Esophagus squamous epithelium (tissue), 4 donors: ENCODE measurements around the gene PCDH9.

Experiments
- CTCF ChIP-seq, 6 experiments: fragments of 450-650 bp in 4 of 6; fragments of 200-600 bp in 2 of 6; sonication (generic) in 2 of 6; IDR thresholded peaks; one replicate each; pipeline ENCODE4 v1.5.1; 2016 to 2019; ENCODE audit warnings: antibody characterized with exemption in 6 of 6, mild to moderate bottlenecking in 4 of 6, moderate library complexity in 4 of 6
- POLR2A ChIP-seq, 4 donors: fragments of 450-650 bp; IDR thresholded peaks; one replicate each; pipeline ENCODE4 v1.6.1; 2017; ENCODE audit warnings: antibody characterized with exemption in 4 of 4, mild to moderate bottlenecking in 4 of 4, moderate library complexity in 3 of 4

GRCh38 chr13:67221630-67222226 is 8.4 kb downstream of the PCDH9 start:
- TF ChIP-seq CTCF (IDR thresholded peaks at IDR 0.05) (no peak), POLR2A (IDR thresholded peaks at IDR 0.05) (no peak)
